ENCODE results near the gene DNAH14. TPM values are rescaled to one million over a fixed set of nuclear protein-coding genes. Genes with fewer than 3 reads are reported as not detected.

The DNAH14 gene
- total RNA-seq, 1 experiment from 2014 or later = 33.2 TPM

- intact Hi-C loops (cut with micrococcal nuclease) = no loop called here
- DNase-seq (ENCODE audit: low read depth, low spot score) = no peak
- ChIA-PET CTCF (no interaction called here), POLR2A (no interaction called here), RAD21 (ENCODE audit: low non-redundant PET in 1 of 2, low total read pairs in 2 of 2, uncharacterized antibody in 2 of 2, unreplicated experiment in 2 of 2) (no interaction called here)
- Histone ChIP-seq H3K36me3 (ENCODE audit: control insufficient read depth in 1 of 2, insufficient read depth in 2 of 2, low read length in 2 of 2) (no peaks in the 10 kb centered on the region), H3K4me2 (ENCODE audit: low read length) (no peak overlapping the region), H3K4me1 (ENCODE audit: control insufficient read depth in 1 of 2, insufficient read depth in 2 of 2, low read length in 2 of 2) (no peaks in the 10 kb centered on the region), H3K27ac (ENCODE audit: low read depth, low read length) (no peak overlapping the region), H3K79me2 (ENCODE audit: insufficient read depth, low read length) (no peaks in the 10 kb centered on the region), H4K20me1 (ENCODE audit: insufficient read depth) (no peaks in the 10 kb centered on the region), H3K9me2 (ENCODE audit: insufficient read depth) (no peaks in the 10 kb centered on the region), H3K9me3 (ENCODE audit: control insufficient read depth in 1 of 2, insufficient read depth in 1 of 2, low read depth in 1 of 2, low read length in 2 of 2) (peaks cover 5% of the 10 kb centered on the region in 2 experiments; a peak in 2 of 4 replicates), H3K27me3 (ENCODE audit: insufficient read depth, low read length) (no peaks in the 10 kb centered on the region), H3K4me3 (replicated peaks in 1 of 2; ENCODE audit: low read depth in 1 of 2, low read length in 2 of 2) (no peak overlapping the region), H2AFZ (ENCODE audit: low read depth, low read length, poor library complexity, severe bottlenecking) (no peak overlapping the region), H3K9ac (ENCODE audit: low read length) (no peak overlapping the region)
- TF ChIP-seq TCF7L2 (IDR thresholded peaks at IDR 0.05; ENCODE audit: borderline replicate concordance, extremely low read depth, insufficient read depth, insufficient read length) = no peak
- no peak for TF ChIP-seq POLR2A (IDR thresholded peaks at IDR 0.05; ENCODE audit: borderline replicate concordance, extremely low read depth, insufficient read depth, insufficient read length)
- no peak for TF ChIP-seq ZNF274 (IDR thresholded peaks at IDR 0.05; ENCODE audit: low read depth, low read length)
- no peak for TF ChIP-seq RAD21 (IDR thresholded peaks at IDR 0.05; ENCODE audit: low read depth)
- no peak for TF ChIP-seq ZFX (IDR thresholded peaks at IDR 0.05)
- no peak for TF ChIP-seq ELF1 (IDR thresholded peaks at IDR 0.05; ENCODE audit: borderline replicate concordance, low read depth)
- TF ChIP-seq CTCF (IDR thresholded peaks at IDR 0.05 in 2 of 3, conservative IDR thresholded peaks at IDR 0.05 in 1 of 3; ENCODE audit: borderline replicate concordance in 1 of 3, insufficient read depth in 1 of 3, low read depth in 2 of 3, low read length in 2 of 3) = no peak
- TF ChIP-seq POLR2AphosphoS5 (IDR thresholded peaks at IDR 0.05; ENCODE audit: low read depth, low read length) = no peak
- no peak for TF ChIP-seq SIN3A (IDR thresholded peaks at IDR 0.05; ENCODE audit: low read depth)
- TF ChIP-seq, protein P1, sequence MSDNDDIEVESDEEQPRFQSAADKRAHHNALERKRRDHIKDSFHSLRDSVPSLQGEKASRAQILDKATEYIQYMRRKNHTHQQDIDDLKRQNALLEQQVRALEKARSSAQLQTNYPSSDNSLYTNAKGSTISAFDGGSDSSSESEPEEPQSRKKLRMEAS (IDR thresholded peaks at IDR 0.05) = no peak
- no peak for TF ChIP-seq FOSL1 (IDR thresholded peaks at IDR 0.05; ENCODE audit: low read depth)
- TF ChIP-seq CEBPB (IDR thresholded peaks at IDR 0.05; ENCODE audit: low read depth) = no peak
- no peak for TF ChIP-seq JUND (IDR thresholded peaks at IDR 0.05)
- no peak for TF ChIP-seq EZH2phosphoT487 (IDR thresholded peaks at IDR 0.05; ENCODE audit: borderline replicate concordance)
- no peak for TF ChIP-seq EZH2 (IDR thresholded peaks at IDR 0.05)
- TF ChIP-seq SP1 (IDR thresholded peaks at IDR 0.05; ENCODE audit: low read depth) = no peak
- no peak for TF ChIP-seq CBX3 (IDR thresholded peaks at IDR 0.05; ENCODE audit: low read depth)
- TF ChIP-seq, protein P2, sequence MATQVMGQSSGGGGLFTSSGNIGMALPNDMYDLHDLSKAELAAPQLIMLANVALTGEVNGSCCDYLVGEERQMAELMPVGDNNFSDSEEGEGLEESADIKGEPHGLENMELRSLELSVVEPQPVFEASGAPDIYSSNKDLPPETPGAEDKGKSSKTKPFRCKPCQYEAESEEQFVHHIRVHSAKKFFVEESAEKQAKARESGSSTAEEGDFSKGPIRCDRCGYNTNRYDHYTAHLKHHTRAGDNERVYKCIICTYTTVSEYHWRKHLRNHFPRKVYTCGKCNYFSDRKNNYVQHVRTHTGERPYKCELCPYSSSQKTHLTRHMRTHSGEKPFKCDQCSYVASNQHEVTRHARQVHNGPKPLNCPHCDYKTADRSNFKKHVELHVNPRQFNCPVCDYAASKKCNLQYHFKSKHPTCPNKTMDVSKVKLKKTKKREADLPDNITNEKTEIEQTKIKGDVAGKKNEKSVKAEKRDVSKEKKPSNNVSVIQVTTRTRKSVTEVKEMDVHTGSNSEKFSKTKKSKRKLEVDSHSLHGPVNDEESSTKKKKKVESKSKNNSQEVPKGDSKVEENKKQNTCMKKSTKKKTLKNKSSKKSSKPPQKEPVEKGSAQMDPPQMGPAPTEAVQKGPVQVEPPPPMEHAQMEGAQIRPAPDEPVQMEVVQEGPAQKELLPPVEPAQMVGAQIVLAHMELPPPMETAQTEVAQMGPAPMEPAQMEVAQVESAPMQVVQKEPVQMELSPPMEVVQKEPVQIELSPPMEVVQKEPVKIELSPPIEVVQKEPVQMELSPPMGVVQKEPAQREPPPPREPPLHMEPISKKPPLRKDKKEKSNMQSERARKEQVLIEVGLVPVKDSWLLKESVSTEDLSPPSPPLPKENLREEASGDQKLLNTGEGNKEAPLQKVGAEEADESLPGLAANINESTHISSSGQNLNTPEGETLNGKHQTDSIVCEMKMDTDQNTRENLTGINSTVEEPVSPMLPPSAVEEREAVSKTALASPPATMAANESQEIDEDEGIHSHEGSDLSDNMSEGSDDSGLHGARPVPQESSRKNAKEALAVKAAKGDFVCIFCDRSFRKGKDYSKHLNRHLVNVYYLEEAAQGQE (IDR thresholded peaks at IDR 0.05; ENCODE audit: low read depth) = no peak
- no peak for TF ChIP-seq ZBTB33 (IDR thresholded peaks at IDR 0.05; ENCODE audit: extremely low read depth, insufficient replicate concordance, low read length)
- no peak for TF ChIP-seq YY1 (IDR thresholded peaks at IDR 0.05; ENCODE audit: extremely low read depth, insufficient replicate concordance, low read depth, low read length)
- no peak for ATAC-seq
- BruUV-seq (replicated peaks) = no TSS peak
Observed at GRCh38 chr1:225277445-225277844, 348.0 kb downstream of the DNAH14 start.
